Stomach smooth muscle (tissue), 2 donors: ENCODE results near the gene FMO5.
"Not testable (repeated sequence)": the region's sequence is repeated elsewhere in the genome, so short reads cannot be mapped to it uniquely, and the experiment has no call there.

Experiments used
- H3K27ac ChIP-seq: one replicate; pipeline ENCODE4 v1.7.0; 2013; ENCODE audit warnings: mild to moderate bottlenecking, low read length, inconsistent platforms
- H3K27me3 ChIP-seq, 2 donors: one replicate each; pipeline ENCODE4 v1.7.0; 2013; ENCODE audit warnings: low read length in 2 of 2; ENCODE audit not compliant: insufficient read depth in 2 of 2, control insufficient read depth in 1 of 2
- H3K36me3 ChIP-seq, 2 donors: one replicate each; pipeline ENCODE4 v1.7.0; 2013; ENCODE audit warnings: low read length in 2 of 2; ENCODE audit not compliant: control insufficient read depth in 2 of 2, insufficient read depth in 2 of 2
- H3K4me1 ChIP-seq: one replicate; pipeline ENCODE4 v1.7.0; 2013; ENCODE audit warnings: low read length; ENCODE audit not compliant: control insufficient read depth, insufficient read depth
- H3K4me3 ChIP-seq, 2 donors: one replicate each; pipeline ENCODE4 v1.7.0; 2013; ENCODE audit warnings: low read length in 2 of 2
- H3K9ac ChIP-seq, 2 donors: one replicate each; pipeline ENCODE4 v1.7.0; 2013; ENCODE audit warnings: low read length in 2 of 2, mild to moderate bottlenecking in 1 of 2
- H3K9me3 ChIP-seq, 2 donors: one replicate each; pipeline ENCODE4 v1.7.0; 2013; ENCODE audit warnings: low read length in 2 of 2; ENCODE audit not compliant: control insufficient read depth in 2 of 2
- donor health status: healthy.
- donor health status: Pancreatic carcinoma.

Gene FMO5

DNA sequence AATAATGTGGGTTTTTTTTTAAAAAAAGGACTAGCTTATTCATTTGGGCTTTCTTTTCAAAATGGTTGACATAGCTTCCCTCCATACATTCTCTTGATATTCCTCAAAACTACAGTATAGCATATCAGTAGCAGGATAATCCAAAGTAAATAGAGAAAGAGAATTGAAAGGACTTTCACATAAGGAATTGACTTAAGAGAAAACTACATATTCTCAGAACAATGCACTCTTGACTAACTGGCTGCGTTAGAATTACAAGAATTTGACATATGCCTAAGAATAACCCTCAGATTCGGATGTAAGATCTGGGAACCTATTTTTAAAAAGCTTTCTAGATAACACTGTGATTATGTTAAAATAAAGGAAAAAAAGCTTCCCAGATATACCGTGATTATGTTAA is 56.0 kb downstream of the FMO5 start:
- H3K27ac ChIP-seq: no peak overlapping the region
- peaks cover 4 to 8% of the 10 kb centered on the region in 2 donors for H3K36me3 ChIP-seq
- no peaks in the 10 kb centered on the region for H3K9me3 ChIP-seq
- H3K9ac ChIP-seq: no peak overlapping the region
- peaks cover 13% of the 10 kb centered on the region for H3K4me1 ChIP-seq
- no peaks in the 10 kb centered on the region for H3K27me3 ChIP-seq
- H3K4me3 ChIP-seq: no peak overlapping the region

DNA sequence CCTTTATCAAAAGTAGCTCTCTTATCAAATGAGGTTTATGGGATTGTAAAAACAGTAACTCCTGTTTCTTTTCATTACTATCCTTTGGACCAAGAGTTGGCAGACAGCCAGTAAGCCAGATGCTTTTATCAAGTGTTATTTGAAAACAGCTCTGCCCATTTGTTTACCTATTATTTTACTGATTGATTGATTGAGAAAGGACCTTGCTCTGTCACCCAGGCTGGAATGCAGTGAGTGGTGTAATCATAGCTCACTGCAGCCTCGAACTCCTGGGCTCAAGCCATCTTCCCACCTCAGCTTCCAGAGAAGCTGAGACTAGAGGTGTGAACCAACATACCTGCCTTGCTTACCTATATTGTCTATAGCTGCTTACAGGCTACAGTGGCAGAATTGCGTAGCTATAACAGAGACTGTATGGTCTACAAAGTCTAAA is 56.5 kb downstream of the FMO5 start:
- Histone ChIP-seq H3K4me1 (peaks cover 11% of the 10 kb centered on the region), H3K36me3 (peaks cover 4 to 8% of the 10 kb centered on the region in 2 donors), H3K9ac (no peak overlapping the region)

DNA sequence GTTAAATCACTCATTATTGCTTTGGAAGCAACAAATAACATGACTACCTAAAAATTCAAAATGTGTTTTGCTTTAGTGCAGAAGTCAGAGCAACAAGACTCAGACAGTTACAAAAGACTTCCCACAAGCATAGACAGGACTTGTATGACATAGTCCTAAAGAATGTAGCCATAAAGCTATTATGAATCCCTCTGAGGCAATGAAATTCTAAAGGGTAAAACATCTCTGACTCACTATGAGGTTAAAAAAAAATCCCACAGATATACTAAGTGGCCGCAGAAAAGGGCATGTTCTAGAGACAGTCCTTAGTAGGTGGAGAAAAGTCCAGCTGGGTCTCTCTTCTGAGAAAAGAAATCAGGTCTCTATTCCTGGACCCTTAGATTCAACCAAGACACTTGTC is 57.8 kb downstream of the FMO5 start:
- Histone ChIP-seq H3K36me3 (peaks cover 4 to 12% of the 10 kb centered on the region in 2 donors), H3K4me3 (no peak overlapping the region), H3K4me1 (peaks cover 9% of the 10 kb centered on the region), H3K9ac (no peak overlapping the region), H3K27me3 (no peaks in the 10 kb centered on the region), H3K27ac (no peak overlapping the region), H3K9me3 (no peaks in the 10 kb centered on the region)

More for the DNA sequence above, 56.5 kb downstream of the FMO5 start:
- Histone ChIP-seq H3K4me3 (no peak overlapping the region), H3K27me3 (no peaks in the 10 kb centered on the region), H3K27ac (no peak overlapping the region), H3K9me3 (no peaks in the 10 kb centered on the region)

DNA sequence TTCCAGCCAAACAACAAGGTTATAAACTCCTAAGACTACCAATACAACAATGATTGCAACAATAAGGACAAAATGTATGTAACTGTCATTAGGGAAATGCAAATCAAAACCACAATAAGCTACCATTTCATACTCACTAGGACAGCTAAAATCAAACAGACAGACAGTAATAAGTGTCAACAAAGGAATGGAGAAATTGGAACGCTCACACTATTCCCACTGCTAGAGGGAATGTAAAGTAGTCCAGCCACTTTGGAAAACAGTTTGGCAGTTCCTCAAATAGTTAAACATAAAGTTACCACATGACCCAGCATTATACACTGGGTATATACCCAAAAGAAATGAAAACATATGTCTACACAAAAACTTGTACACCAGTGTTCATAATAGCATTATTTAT is 62.1 kb downstream of the FMO5 start:
- no peak overlapping the region for H3K9ac ChIP-seq
- H3K4me3 ChIP-seq: no peak overlapping the region
- no peaks in the 10 kb centered on the region for H3K9me3 ChIP-seq
- H3K27ac ChIP-seq: no peak overlapping the region
- H3K27me3 ChIP-seq: no peaks in the 10 kb centered on the region
- no peaks in the 10 kb centered on the region for H3K4me1 ChIP-seq
- peaks cover 36 to 39% of the 10 kb centered on the region in 2 donors for H3K36me3 ChIP-seq

DNA sequence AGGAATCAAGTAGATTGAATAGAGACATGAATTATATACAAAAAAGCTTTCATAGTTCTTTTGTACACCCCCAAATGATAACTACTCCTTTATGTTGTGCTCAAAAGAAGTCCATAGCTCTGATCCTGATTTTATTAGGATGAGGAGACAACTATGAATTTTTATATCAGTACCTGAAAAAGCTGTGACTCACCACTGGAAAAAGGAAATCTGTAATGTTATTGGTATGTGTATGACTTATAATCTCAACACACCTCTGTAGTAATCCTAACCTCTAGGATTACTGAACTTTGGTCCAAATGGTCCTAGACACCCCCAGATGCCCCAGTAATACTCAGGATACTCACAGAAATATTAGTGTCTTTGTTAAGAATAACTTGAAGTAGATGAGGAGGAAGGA is 63.0 kb downstream of the FMO5 start:
- Histone ChIP-seq H3K9me3 (no peaks in the 10 kb centered on the region), H3K4me1 (no peaks in the 10 kb centered on the region), H3K36me3 (peaks cover 41 to 48% of the 10 kb centered on the region in 2 donors), H3K27me3 (no peaks in the 10 kb centered on the region), H3K9ac (no peak overlapping the region), H3K27ac (no peak overlapping the region), H3K4me3 (no peak overlapping the region)

DNA sequence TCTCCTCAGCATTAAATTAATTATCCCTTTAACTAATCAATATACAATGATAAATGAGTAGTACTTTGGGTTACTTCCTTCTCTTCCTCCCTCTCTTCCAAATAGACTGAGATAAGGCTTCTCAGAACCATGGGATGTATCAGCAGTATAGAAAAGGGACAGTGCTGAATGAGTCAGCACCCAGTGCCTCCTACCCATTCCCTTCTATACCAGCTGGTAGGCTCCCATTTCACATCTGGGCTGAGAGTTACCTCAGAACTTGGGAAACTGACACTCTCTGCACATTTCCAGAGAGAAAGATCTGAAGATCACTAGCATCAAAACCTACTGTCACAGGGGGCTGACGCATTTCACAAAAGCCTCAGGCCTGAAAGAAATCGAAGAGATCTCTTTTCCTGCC is 68.0 kb downstream of the FMO5 start:
- not testable (repeated sequence) for H3K27ac ChIP-seq
- peaks cover 47 to 49% of the 10 kb centered on the region in 2 donors for H3K36me3 ChIP-seq

DNA sequence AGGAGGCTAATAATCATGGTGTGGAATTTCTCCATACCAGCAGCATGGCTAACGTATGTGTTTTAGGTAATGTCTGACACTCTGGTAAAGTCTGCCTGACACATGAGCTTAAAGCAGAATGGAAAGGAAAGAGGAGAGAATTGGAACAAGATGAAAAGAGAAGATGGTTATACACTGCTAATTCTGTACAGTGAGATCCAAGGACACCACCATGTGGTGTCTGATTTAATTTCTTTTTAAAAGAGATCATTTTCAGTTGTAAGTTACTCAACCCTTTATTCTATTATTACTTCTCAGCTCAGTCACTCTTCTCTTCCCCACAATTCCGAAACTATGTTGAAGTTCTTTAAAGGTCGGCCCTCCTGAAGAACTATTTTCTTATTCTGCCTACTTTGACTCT is 68.5 kb downstream of the FMO5 start:
- Histone ChIP-seq H3K9ac (no peak overlapping the region), H3K4me3 (no peak overlapping the region), H3K36me3 (peaks cover 46 to 47% of the 10 kb centered on the region in 2 donors), H3K4me1 (no peaks in the 10 kb centered on the region), H3K9me3 (no peaks in the 10 kb centered on the region), H3K27ac (no peak overlapping the region), H3K27me3 (no peaks in the 10 kb centered on the region)

More for the DNA sequence above, 68.0 kb downstream of the FMO5 start:
- H3K4me3 ChIP-seq, H3K9ac ChIP-seq, H3K27me3 ChIP-seq, H3K4me1 ChIP-seq, H3K9me3 ChIP-seq: not testable (repeated sequence)

DNA sequence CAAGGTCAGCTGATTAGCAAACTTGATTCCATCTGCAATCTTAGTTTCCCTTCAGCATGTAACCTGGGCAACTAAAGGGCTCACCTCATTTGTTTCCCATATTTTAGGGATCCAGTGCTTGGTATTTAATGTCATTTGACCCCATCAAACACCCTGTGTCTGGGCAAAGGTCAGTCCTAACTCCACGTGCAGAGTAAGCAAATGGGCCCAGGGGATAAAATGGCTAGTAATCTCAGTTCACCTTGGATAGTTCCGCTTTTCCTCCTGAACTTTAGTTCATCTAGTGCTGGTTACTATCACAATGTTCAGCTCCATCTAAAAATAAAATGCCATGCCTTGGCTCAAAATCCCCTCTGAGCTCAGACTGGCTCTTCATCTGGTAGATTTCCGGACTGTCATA is 72.4 kb downstream of the FMO5 start:
- Histone ChIP-seq H3K36me3 (peaks cover 17 to 18% of the 10 kb centered on the region in 2 donors), H3K9ac (no peak overlapping the region), H3K27ac (no peak overlapping the region)

DNA sequence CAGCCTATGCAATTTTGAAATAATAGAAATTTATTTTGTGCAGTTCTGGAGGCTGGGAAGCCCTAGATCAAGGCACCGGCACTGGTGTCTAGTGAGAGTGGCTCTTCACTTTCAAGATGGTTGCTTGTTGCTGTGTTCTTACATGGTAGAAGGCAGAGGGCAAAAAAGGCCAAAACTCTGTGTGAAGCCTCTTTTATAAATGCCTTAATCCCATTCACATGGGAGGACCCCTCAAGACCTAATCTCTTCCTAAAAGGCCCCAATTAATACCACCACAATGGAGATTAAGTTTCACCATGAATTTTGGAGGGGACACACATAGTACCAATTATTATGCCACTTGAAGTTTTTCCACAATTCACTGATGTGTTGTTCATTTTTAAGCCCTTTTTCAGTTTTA is 73.9 kb downstream of the FMO5 start:
- no peaks in the 10 kb centered on the region for H3K4me1 ChIP-seq
- no peak overlapping the region for H3K9ac ChIP-seq
- H3K27me3 ChIP-seq: no peaks in the 10 kb centered on the region
- H3K4me3 ChIP-seq: no peak overlapping the region
- H3K27ac ChIP-seq: no peak overlapping the region
- H3K9me3 ChIP-seq: no peaks in the 10 kb centered on the region
- peaks cover 9 to 14% of the 10 kb centered on the region in 2 donors for H3K36me3 ChIP-seq

More for the DNA sequence above, 72.4 kb downstream of the FMO5 start:
- Histone ChIP-seq H3K4me3 (no peak overlapping the region), H3K4me1 (no peaks in the 10 kb centered on the region), H3K9me3 (no peaks in the 10 kb centered on the region), H3K27me3 (no peaks in the 10 kb centered on the region)

DNA sequence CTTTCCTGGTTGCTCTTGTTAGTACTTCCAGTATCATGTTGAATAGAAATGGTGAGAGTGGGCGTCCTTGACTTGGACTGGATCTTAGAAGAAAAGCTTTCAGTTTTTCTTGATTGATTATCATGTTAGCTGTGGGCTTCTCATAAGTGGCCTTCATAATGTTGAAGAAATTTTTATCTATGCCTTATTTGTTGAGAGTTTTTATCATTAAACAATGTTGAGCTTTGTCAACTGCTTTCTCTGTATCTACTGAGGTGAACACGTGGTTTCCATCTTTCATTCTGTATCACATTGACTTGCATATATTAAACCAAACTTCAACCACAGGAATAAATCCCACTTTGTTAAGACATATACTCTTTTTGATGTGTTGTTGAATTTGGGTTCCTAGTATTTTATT is 82.3 kb downstream of the FMO5 start:
- H3K9ac ChIP-seq: no peak overlapping the region
- H3K27me3 ChIP-seq: no peaks in the 10 kb centered on the region
- no peaks in the 10 kb centered on the region for H3K4me1 ChIP-seq
- H3K27ac ChIP-seq: no peak overlapping the region
- no peaks in the 10 kb centered on the region for H3K36me3 ChIP-seq
- no peak overlapping the region for H3K4me3 ChIP-seq
- H3K9me3 ChIP-seq: no peaks in the 10 kb centered on the region
